ENCODE data around the gene OR10H4. TPM values are rescaled to one million over a fixed set of nuclear protein-coding genes. Genes with fewer than 3 reads are reported as not detected.
A peak's percentile ranks its signal among the peaks of the same experiment; 100 is the strongest.

OR10H4 gene
- total and polyA plus RNA-seq, 2 of the 13 experiments (the other 11 are each of a cell fraction or from before 2014, with no cell fraction given) = not detected

- POLR2A ChIA-PET = no interaction called here
- CTCF ChIA-PET (ENCODE audit: low intra/inter-chr PET ratio, low total read pairs) = no interaction called here
- DNase-seq (ENCODE audit: low spot score) (no peak), ATAC-seq (no peak), FAIRE-seq (no peak)
- Histone ChIP-seq H3K4me1 (ENCODE audit: insufficient read depth, low read length) (no peaks in the 10 kb centered on the region), H3K79me2 (ENCODE audit: insufficient read depth, low read length) (no peaks in the 10 kb centered on the region), H3K4me2 (ENCODE audit: low read depth, low read length) (no peak overlapping the region), H3K27ac (ENCODE audit: extremely low read length, insufficient read depth, low read length) (no peak overlapping the region), H3K4me3 (replicated peaks in 1 of 3; ENCODE audit: insufficient read depth in 1 of 3, low read depth in 2 of 3, low read length in 3 of 3) (no peak overlapping the region), H3K36me3 (replicated peaks in 1 of 2; ENCODE audit: control insufficient read depth in 1 of 2, insufficient read depth in 2 of 2, low read length in 2 of 2) (no peaks in the 10 kb centered on the region), H3K9ac (ENCODE audit: insufficient read depth, low read depth, low read length) (no peak overlapping the region), H2AFZ (ENCODE audit: low read length) (no peak overlapping the region), H4K20me1 (ENCODE audit: insufficient read depth, low read length) (no peaks in the 10 kb centered on the region), H3K9me3 (ENCODE audit: low read length) (peaks cover 15% of the 10 kb centered on the region), H3K27me3 (ENCODE audit: control insufficient read depth in 1 of 2, insufficient read depth in 2 of 2, low read length in 2 of 2) (no peaks in the 10 kb centered on the region)
- TF ChIP-seq ZNF7 (CRISPR knock-in tag; IDR thresholded peaks at IDR 0.05) = no peak
- TF ChIP-seq ZFY (CRISPR knock-in tag; IDR thresholded peaks at IDR 0.05) = no peak
- no peak for TF ChIP-seq SRSF9 (IDR thresholded peaks at IDR 0.05; ENCODE audit: borderline replicate concordance, insufficient read depth, low read depth, low read length, poor library complexity, severe bottlenecking)
- in situ Hi-C loops (cut with HindIII; ENCODE audit: extremely low pct_ligation_motif_present, low pct_unique_long_range_greater_than_20kb) (no loop called here), intact Hi-C loops (cut with micrococcal nuclease; ENCODE audit: unreplicated experiment) (no loop called here)
- WGBS (ENCODE audit: low lambda C conversion rate) = 2% methylated on average over 2 of the region's 2 CpGs
- BruUV-seq (replicated peaks) = no TSS peak
Observed at GRCh38 chr19:15986701-15987100, 37.9 kb downstream of the OR10H4 start.

DNA sequence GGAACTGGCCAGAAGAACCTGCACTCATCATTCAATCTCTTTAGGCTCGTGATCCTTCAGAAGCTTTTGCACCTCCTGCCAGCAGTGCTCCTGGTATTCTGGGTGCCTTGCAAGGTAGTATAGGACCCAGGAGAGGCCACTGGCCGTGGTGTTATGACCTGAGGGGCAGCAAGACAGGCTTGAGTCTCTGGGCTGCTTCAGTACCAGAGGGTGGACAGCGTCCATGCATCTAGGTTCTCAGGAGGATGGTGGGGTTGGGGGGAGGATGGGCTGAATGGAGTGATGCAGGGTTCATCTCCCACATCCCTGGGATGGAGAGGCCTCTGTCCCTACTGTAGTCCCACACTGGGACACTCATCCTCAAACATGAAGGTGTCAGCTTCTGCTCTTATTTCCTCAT is 41.1 kb downstream of the OR10H4 start:
- ATAC-seq (no peak), FAIRE-seq (no peak), DNase-seq (ENCODE audit: low spot score) (no peak)
- Histone ChIP-seq H3K4me3 (replicated peaks in 1 of 3; ENCODE audit: insufficient read depth in 1 of 3, low read depth in 2 of 3, low read length in 3 of 3) (no peak overlapping the region), H3K79me2 (ENCODE audit: insufficient read depth, low read length) (no peaks in the 10 kb centered on the region), H2AFZ (ENCODE audit: low read length) (no peak overlapping the region), H3K36me3 (replicated peaks in 1 of 2; ENCODE audit: control insufficient read depth in 1 of 2, insufficient read depth in 2 of 2, low read length in 2 of 2) (no peaks in the 10 kb centered on the region), H3K4me1 (ENCODE audit: insufficient read depth, low read length) (no peaks in the 10 kb centered on the region), H3K27me3 (ENCODE audit: control insufficient read depth in 1 of 2, insufficient read depth in 2 of 2, low read length in 2 of 2) (no peaks in the 10 kb centered on the region), H3K4me2 (ENCODE audit: low read depth, low read length) (no peak overlapping the region), H3K9me3 (ENCODE audit: low read length) (no peaks in the 10 kb centered on the region), H4K20me1 (ENCODE audit: insufficient read depth, low read length) (no peaks in the 10 kb centered on the region), H3K27ac (ENCODE audit: extremely low read length, insufficient read depth, low read length) (no peak overlapping the region), H3K9ac (ENCODE audit: insufficient read depth, low read depth, low read length) (no peak overlapping the region)
- in situ Hi-C loops (cut with HindIII; ENCODE audit: extremely low pct_ligation_motif_present, low pct_unique_long_range_greater_than_20kb) (no loop called here), intact Hi-C loops (cut with micrococcal nuclease; ENCODE audit: unreplicated experiment) (no loop called here)
- 0% methylated on average over 1 of the region's 3 CpGs for WGBS (ENCODE audit: low lambda C conversion rate)
- ChIA-PET CTCF (ENCODE audit: low intra/inter-chr PET ratio, low total read pairs) (no interaction called here), POLR2A (no interaction called here)
- no peak for TF ChIP-seq MAF1 (CRISPR knock-in tag; IDR thresholded peaks at IDR 0.05; ENCODE audit: borderline replicate concordance)
- TF ChIP-seq ZNF652 (CRISPR knock-in tag; IDR thresholded peaks at IDR 0.05; ENCODE audit: borderline replicate concordance, low read depth) = no peak
- TF ChIP-seq, protein P1, sequence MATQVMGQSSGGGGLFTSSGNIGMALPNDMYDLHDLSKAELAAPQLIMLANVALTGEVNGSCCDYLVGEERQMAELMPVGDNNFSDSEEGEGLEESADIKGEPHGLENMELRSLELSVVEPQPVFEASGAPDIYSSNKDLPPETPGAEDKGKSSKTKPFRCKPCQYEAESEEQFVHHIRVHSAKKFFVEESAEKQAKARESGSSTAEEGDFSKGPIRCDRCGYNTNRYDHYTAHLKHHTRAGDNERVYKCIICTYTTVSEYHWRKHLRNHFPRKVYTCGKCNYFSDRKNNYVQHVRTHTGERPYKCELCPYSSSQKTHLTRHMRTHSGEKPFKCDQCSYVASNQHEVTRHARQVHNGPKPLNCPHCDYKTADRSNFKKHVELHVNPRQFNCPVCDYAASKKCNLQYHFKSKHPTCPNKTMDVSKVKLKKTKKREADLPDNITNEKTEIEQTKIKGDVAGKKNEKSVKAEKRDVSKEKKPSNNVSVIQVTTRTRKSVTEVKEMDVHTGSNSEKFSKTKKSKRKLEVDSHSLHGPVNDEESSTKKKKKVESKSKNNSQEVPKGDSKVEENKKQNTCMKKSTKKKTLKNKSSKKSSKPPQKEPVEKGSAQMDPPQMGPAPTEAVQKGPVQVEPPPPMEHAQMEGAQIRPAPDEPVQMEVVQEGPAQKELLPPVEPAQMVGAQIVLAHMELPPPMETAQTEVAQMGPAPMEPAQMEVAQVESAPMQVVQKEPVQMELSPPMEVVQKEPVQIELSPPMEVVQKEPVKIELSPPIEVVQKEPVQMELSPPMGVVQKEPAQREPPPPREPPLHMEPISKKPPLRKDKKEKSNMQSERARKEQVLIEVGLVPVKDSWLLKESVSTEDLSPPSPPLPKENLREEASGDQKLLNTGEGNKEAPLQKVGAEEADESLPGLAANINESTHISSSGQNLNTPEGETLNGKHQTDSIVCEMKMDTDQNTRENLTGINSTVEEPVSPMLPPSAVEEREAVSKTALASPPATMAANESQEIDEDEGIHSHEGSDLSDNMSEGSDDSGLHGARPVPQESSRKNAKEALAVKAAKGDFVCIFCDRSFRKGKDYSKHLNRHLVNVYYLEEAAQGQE (IDR thresholded peaks at IDR 0.05; ENCODE audit: borderline replicate concordance in 1 of 2, low read depth in 1 of 2, low read length in 2 of 2) = peak in 1 of 2 experiments; percentile 74
- no TSS peak for BruUV-seq (replicated peaks)

All from HepG2 (cell line).